Activated CD8-positive, alpha-beta memory T cell treated with anti-CD3 and anti-CD28 coated beads, Interleukin-2, amount 50 U/mL, for 1 hour (primary cell): Measurements from ENCODE around the gene JAKMIP2.
"Not testable (repeated sequence)": the region's sequence is repeated elsewhere in the genome, so short reads cannot be mapped to it uniquely, and the experiment has no call there.

Experiments used
- DNase-seq: peaks from one replicate; pipeline ENCODE4 v3.0.0-alpha.2; 2020; ENCODE audit errors: extremely low read depth

JAKMIP2 gene

DNA sequence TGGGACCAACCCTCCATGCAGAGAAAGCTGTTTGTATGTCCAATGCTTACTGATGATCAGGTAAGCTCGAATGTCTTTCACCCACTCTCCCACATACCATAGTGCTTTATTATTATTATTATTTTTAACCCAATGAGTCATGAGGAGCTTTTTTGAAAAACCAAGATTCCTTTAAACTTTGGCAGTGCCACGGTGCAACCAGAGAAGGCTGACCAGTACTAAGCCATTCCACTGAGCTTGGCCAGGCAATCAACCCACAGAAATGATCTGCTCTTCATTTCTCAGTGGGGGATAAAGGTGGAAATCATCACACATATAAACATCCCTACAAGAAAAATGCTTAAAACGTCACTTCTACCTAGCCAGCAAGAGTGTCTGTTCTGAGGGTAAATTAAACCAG, 35.5 kb downstream of the JAKMIP2 start:
- DNase-seq, result no peak

GRCh38 chr5:147743678-147744374, 38.7 kb downstream of the JAKMIP2 start:
- no peak for DNase-seq

DNA sequence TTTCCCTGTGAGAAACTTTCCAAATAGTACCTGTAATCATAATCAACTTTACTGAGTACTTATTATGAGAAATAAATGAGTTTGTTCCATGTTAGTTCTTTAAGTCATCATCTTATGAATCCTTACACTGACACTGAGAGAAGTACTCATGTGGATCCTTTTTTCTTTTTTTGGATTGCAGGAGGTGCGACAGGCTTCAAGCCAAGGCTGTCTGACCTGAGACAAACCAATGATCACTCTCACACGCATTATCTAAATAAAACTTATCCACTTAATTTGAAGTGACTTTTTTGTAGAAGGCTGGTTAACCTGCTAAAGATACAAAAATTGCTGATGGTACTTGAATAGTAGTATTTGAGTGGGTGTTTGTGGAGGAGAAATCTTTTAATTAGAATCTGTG, 39.5 kb downstream of the JAKMIP2 start:
- DNase-seq, result no peak

GRCh38 chr5:147742151-147742550, 40.4 kb downstream of the JAKMIP2 start:
- DNase-seq, result no peak

DNA sequence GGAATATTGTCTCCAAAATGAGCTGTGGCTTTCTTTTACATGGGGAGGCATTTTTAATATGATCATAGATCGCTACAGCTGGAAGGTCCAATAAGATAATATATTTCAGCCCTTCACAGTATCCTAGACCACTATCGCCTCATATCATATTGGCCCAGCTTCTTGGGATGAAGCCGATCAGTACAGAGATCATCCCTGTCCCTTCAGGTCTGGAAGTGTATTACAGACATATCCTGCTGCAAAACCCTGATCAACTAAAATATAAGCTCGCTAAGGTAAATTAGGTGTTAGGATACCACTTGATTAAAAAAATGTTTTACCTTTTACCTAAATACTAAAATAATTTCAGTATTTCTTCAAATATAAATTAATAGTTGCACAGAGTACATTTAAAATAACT, 41.7 kb downstream of the JAKMIP2 start:
- DNase-seq, result no peak

GRCh38 chr5:147737921-147738320, 44.6 kb downstream of the JAKMIP2 start:
- no peak for DNase-seq

DNA sequence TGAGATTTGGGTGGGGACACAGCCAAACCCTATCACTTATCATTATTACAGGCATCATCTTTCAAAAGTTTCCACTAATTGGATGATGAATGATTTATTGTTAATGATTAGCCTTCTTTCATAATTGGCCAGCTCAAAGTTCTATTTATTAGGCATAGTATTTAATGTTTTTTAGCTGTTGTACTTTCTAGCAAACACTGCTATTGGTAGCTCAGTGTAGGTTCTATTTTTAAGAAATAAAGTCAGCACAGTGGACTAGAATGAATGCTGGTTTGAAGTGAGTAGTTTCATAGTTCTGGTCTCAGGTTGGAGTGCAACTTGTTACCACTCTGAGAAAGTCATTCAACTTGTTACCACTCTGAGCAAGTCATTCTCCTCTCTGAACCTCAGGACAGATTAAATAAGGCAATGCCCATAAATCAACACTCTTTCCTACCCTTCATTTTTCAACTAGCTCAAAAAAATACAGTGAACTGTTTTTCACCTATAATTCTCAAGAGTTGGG, 46.9 kb downstream of the JAKMIP2 start:
- no peak for DNase-seq

- DNase-seq, result no peak
These were observed 47.6 kb downstream of the JAKMIP2 start for GRCh38 chr5:147734894-147735293.

- DNase-seq, result no peak
These were observed 49.5 kb downstream of the JAKMIP2 start for GRCh38 chr5:147733075-147733474.

GRCh38 chr5:147732291-147732883, 50.1 kb downstream of the JAKMIP2 start:
- no peak for DNase-seq

- DNase-seq, result no peak
These were observed 50.9 kb downstream of the JAKMIP2 start for GRCh38 chr5:147731431-147732290.

GRCh38 chr5:147727200-147727599, 55.3 kb downstream of the JAKMIP2 start:
- DNase-seq, result no peak

DNA sequence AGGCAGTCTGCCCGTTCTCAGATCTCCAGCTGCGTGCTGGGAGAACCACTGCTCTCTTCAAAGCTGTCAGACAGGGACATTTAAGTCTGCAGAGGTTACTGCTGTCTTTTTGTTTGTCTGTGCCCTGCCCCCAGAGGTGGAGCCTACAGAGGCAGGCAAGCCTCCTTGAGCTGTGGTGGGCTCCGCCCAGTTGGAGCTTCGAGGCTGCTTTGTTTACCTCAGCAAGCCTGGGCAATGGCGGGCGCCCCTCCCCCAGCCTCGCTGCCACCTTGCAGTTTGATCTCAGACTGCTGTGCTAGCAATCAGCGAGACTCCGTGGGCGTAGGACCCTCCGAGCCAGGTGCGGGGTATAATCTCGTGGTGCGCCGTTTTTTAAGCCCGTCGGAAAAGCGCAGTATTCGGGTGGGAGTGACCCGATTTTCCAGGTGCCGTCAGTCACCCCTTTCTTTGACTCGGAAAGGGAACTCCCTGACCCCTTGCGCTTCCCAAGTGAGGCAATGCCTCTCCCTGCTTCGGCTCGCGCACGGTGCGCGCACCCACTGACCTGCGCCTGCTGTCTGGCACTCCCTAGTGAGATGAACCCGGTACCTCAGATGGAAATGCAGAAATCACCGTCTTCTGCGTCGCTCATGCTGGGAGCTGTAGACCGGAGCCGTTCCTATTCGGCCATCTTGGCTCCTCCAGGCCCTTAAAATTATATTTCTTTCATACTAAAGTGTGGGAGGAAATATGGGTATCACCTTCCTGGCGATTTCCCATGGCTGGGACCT, 61.2 kb downstream of the JAKMIP2 start:
- DNase-seq, result not testable (repeated sequence)

DNA sequence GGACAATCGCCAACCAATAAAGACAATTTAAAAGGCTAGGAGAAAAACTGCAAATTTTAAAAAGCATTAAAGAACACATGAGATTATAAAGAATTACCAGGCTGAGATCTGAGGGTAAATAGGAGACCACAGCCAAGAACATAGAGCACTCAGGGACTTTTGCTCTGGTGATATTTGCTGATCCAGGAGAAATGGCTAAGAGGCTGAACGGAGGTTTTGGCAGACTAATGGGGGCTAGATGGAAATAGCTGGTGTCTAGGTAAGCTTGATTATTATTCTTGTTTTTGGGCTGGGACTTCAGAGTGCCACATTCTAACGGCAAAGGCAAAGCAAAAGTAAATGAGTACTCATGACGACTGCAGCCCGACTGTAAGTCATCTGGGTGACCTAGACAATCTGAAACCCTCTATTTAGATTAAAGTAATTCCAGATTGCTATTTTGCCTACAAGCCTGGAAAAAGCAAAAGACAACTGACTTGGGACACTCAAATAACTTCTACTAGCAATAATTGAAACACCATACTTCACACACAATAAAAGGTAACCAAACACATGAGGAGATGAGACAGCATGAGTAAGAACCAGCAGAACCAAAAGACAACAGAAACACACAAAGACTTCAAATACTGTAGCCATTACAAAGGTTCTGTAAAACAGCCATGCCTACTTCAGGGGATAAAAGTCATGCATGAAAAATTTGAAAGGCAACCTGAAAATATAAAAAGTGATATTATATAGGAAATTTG, 68.8 kb downstream of the JAKMIP2 start:
- DNase-seq, result no peak

- no peak for DNase-seq
These were observed 69.9 kb downstream of the JAKMIP2 start for GRCh38 chr5:147712598-147712997.

DNA sequence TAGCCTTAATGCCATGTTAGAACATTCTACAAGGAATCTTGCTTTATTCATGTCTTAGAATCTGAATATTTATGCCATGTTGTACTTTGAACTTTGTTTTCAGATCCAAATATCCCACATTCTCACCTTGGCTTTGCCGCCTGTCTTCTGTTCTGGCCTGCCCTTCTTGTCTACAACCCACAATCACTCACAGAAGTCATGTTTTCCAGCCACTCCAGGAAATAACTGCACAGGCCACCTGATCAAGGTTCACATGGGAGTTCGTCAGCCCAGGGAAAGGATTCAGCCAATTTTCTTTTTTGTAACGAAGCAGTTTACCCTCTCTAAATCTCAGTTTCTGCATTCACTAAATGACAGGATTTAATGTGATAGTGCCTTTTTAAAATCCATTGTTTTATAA, 70.5 kb downstream of the JAKMIP2 start:
- no peak for DNase-seq

- DNase-seq, result no peak
These were observed 71.5 kb downstream of the JAKMIP2 start for GRCh38 chr5:147711019-147711418.

DNA sequence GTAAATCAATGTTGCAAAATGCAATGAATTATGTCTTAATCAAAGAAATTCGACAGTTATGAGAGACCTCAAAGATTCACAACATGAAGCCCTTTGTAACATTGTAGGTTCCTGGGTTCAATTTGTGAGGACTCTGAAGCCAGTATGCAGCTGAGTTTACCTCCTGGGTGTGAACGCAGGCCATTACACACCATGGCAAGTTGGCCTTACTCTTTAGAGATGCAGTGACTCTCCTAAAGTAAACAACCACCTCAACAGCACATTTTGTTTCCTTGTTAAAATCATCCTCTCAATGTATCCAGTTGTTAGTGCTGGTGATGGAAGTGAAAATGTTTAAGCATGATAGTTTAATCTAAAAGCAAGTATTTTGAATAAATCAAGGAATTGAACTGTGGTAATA, 73.8 kb downstream of the JAKMIP2 start:
- DNase-seq, result no peak

DNA sequence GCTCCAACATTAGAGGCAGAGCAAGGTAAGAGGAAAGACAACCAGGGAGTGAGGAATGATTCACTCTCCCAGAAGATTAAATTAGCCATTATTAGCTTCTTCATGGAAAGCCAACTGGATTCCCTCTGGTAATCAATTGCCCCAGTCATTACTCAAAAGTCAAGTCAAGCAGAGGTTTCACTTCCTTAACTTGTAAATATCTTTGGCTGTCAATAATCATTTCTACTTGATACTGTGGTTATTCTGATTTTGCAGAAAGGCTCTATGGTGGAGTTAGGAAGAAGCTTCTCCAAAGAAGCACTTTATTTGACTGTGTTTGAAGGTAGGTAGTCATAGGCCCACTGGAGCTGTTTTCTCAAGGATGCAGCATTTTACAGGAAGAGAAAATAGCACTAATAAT, 78.0 kb downstream of the JAKMIP2 start:
- DNase-seq, result no peak

GRCh38 chr5:147701468-147701867, 81.1 kb downstream of the JAKMIP2 start:
- DNase-seq, result no peak

- DNase-seq, result no peak
These were observed 82.9 kb downstream of the JAKMIP2 start for GRCh38 chr5:147699496-147700088.
